ENCODE measurements around the gene MYRF.

- no peak for TF ChIP-seq ZNF473 (tag by site-specific recombination; IDR thresholded peaks at IDR 0.05)
- TF ChIP-seq MEIS1 (CRISPR knock-in tag; IDR thresholded peaks at IDR 0.05; ENCODE audit: borderline replicate concordance), result no peak
- TF ChIP-seq YY1 (tag by site-specific recombination; IDR thresholded peaks at IDR 0.05), result no peak
- no peak for TF ChIP-seq ZNF366 (tag by site-specific recombination; conservative IDR thresholded peaks at IDR 0.05)
- no peak for TF ChIP-seq ZNF274 (IDR thresholded peaks at IDR 0.05; ENCODE audit: low read length)
- no peak for TF ChIP-seq ZNF274 (tag by site-specific recombination; IDR thresholded peaks at IDR 0.05; ENCODE audit: borderline replicate concordance)
Measured at GRCh38 chr11:61738776-61739175, 13.7 kb upstream of the MYRF start.
